ENCODE data around the gene LTBP1. TPM values are rescaled to one million over a fixed set of nuclear protein-coding genes. Genes with fewer than 3 reads are reported as not detected.

Gene LTBP1
- total RNA-seq, 2 experiments from 2014 or later, result 0.37 to 0.50 TPM

DNA sequence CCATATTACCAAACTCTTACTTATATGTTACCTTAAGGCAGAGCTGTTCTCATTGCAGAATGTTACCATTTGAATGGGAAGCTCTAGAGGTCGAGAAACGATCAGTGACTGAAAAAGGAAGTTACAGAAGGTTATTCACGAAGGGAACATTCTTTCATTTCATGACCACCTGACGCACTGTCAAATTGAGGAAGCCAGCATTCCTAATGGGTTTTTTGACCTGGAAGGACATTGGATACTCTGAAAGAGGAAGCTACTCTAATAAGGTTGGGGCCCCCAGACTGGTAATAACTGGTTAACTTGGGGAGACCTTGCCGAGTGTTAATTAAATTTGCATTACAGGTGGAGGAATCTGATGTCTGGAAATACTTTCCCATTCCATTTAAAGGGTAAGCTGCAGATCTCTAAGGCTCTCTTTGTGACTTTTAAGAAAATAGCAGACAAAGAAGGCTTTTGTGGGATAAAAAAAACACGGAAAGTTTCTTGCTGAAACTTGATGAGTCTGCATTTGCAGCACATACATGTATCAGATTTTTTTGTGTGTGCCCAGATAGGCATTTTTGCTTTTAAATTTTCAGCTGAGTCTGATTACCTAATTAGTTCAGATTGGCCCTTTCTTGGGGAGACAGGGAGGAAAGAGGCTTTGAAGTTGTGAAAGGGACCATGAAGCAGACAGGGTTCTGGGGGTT is 137.1 kb downstream of the LTBP1 start:
- no peak overlapping the region for H3K27ac Mint-ChIP-seq
- H3K9me3 Mint-ChIP-seq (ENCODE audit: low read depth), result no peaks in the 10 kb centered on the region
- ATAC-seq (no peak), DNase-seq (no peak)
- CTCF ChIA-PET, result no interaction called here
- H3K36me3 Mint-ChIP-seq, result no peaks in the 10 kb centered on the region
- H3K4me1 Mint-ChIP-seq, result no peaks in the 10 kb centered on the region
- peaks cover 14% of the 10 kb centered on the region for H3K27me3 Mint-ChIP-seq
- H3K4me3 Mint-ChIP-seq, result no peak overlapping the region

DNA sequence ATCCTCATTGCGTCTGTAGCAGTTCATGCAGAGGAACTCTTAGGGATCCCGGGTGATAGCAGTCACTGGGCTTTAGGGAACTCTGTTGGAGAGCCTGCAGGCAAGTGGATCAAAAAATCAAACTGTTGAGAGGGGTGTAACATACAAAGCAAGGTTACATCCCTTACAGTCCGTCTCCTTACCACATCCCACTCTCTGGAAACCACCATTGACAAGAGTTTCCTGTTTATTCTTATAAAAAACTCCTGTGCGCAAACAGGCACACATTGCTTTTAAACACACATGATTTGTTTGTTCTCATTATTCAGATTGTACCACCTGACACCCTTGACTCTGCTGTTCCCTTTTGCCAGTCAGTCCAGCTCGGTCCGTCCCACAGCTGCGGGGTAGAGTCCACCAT is 137.7 kb downstream of the LTBP1 start:
- ATAC-seq (no peak), DNase-seq (no peak)
- no peaks in the 10 kb centered on the region for H3K36me3 Mint-ChIP-seq
- no peak overlapping the region for H3K27ac Mint-ChIP-seq
- peaks cover 14% of the 10 kb centered on the region for H3K27me3 Mint-ChIP-seq
- no peaks in the 10 kb centered on the region for H3K4me1 Mint-ChIP-seq
- no peaks in the 10 kb centered on the region for H3K9me3 Mint-ChIP-seq (ENCODE audit: low read depth)
- CTCF ChIA-PET, result no interaction called here
- no peak overlapping the region for H3K4me3 Mint-ChIP-seq

DNA sequence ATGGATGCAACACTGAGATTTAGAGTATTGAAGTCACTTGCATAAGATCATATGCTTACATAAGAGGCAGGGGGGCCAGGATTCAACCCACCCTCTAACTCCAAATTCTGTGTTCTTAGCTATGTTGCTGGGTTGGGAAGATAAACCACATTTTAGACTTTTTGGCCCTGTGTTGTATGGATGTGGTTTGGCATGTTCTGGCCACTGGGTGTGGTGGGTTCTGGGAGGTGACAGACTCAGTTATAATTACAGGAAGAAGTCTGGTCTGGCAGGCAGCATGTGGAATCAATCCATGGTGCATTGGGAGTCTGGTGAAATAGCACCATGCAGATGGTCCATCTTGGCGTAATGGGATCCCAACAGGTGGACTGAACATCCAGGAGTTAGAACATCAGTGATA is 138.9 kb downstream of the LTBP1 start:
- no peak for ATAC-seq
- H3K27me3 Mint-ChIP-seq, result peaks cover 11% of the 10 kb centered on the region
- DNase-seq, result no peak
- no peaks in the 10 kb centered on the region for H3K9me3 Mint-ChIP-seq (ENCODE audit: low read depth)
- H3K4me1 Mint-ChIP-seq, result no peaks in the 10 kb centered on the region
- no peak overlapping the region for H3K27ac Mint-ChIP-seq
- H3K4me3 Mint-ChIP-seq, result no peak overlapping the region
- H3K36me3 Mint-ChIP-seq, result no peaks in the 10 kb centered on the region
- CTCF ChIA-PET, result no interaction called here

DNA sequence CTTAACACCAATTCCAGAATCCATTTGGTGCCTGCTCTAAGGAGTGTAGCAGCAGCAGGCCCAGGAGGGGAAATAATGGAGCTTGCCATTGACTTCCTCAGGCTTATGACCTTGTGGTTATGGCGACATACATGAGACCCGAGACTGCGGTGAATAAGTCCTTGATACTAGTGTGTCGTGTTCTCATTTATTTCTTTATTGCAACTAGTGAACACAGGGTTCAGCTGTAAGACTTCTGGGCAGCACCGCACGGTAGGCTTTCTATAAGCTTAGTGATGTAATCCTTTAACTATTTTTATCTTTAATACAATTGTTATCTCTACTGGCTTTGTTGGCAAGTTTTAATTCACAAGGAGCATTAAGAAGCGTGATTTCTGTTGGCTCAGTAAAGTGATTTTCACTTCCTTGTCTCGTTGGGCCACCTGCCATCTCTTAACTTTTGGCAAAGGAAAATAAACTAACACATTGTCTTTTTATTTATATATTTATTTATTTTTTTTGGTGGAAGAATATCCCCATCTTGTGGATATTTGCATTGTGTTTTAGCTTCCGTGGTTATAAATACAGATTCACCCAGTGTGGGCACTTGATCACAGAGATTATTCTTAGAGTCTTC is 139.8 kb downstream of the LTBP1 start:
- CTCF ChIA-PET, result no interaction called here
- H3K4me3 Mint-ChIP-seq, result no peak overlapping the region
- ATAC-seq (no peak), DNase-seq (no peak)
- H3K36me3 Mint-ChIP-seq, result no peaks in the 10 kb centered on the region
- peaks cover 5% of the 10 kb centered on the region for H3K27me3 Mint-ChIP-seq
- H3K4me1 Mint-ChIP-seq, result no peaks in the 10 kb centered on the region
- no peak overlapping the region for H3K27ac Mint-ChIP-seq
- no peaks in the 10 kb centered on the region for H3K9me3 Mint-ChIP-seq (ENCODE audit: low read depth)

DNA sequence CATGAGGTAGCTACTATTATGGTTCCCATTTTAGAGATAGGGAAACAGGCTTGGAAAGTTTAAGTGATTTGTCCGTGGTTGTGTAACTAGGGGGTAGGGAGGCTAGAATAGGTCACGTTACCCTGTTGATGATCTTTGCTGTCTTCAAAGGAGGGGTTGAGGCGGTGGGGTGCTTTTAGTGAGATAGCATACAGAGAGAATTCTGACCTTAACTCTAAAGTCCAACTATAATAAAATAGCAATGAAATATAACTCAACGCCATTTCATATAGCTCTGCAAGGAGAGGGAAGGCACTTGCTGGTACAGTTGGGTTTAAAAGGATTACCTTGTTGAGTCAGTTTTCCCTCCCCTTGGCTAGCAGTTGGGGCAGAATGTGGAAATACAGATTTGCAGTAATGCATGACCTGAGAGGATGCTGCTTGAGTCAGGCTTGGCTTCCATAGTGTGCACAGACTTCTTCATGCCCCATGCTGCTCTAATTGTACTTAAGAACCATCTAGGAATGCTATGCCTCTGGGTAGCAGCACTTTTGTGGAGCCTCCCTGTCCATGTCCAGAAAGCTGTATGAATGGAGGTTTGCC is 143.9 kb downstream of the LTBP1 start:
- CTCF ChIA-PET, result no interaction called here
- Mint-ChIP-seq H3K27ac (no peak overlapping the region), H3K4me3 (no peak overlapping the region), H3K27me3 (peaks cover 10% of the 10 kb centered on the region), H3K36me3 (no peaks in the 10 kb centered on the region), H3K9me3 (ENCODE audit: low read depth) (no peaks in the 10 kb centered on the region), H3K4me1 (no peaks in the 10 kb centered on the region)
- no peak for DNase-seq
- no peak for ATAC-seq

DNA sequence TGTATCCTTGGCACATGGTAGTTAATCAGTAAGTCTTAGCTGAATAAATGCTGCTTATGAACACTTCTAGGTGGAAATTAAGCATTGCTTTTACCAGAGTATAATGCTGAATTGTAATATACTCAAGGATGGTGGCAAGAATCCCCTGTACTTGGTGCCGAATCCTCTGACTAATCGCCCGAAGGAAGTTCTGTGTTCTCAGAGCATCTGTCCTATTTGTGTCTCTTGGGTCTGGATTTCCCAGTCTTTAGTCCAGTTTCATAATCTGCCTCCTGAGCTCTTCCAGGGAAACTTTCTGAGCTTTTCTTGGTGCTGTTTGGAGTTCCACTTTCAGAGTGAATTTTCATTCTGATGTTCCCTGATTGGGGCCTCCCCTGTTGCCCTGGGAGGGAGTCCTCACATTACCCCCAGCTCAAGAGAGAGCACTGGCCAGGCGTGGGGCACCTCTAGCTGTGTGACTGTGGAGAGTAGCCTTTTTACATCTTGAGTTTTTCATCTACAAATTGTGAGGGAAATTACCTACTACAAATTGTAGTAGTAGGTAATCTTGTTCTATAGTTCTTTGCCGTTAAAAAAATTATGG is 144.9 kb downstream of the LTBP1 start:
- no peak for DNase-seq
- H3K27me3 Mint-ChIP-seq, result peaks cover 12% of the 10 kb centered on the region
- H3K9me3 Mint-ChIP-seq (ENCODE audit: low read depth), result peaks cover 2% of the 10 kb centered on the region
- CTCF ChIA-PET, result no interaction called here
- H3K27ac Mint-ChIP-seq, result no peak overlapping the region
- no peak overlapping the region for H3K4me3 Mint-ChIP-seq
- H3K4me1 Mint-ChIP-seq, result no peaks in the 10 kb centered on the region
- no peak for ATAC-seq
- no peaks in the 10 kb centered on the region for H3K36me3 Mint-ChIP-seq

DNA sequence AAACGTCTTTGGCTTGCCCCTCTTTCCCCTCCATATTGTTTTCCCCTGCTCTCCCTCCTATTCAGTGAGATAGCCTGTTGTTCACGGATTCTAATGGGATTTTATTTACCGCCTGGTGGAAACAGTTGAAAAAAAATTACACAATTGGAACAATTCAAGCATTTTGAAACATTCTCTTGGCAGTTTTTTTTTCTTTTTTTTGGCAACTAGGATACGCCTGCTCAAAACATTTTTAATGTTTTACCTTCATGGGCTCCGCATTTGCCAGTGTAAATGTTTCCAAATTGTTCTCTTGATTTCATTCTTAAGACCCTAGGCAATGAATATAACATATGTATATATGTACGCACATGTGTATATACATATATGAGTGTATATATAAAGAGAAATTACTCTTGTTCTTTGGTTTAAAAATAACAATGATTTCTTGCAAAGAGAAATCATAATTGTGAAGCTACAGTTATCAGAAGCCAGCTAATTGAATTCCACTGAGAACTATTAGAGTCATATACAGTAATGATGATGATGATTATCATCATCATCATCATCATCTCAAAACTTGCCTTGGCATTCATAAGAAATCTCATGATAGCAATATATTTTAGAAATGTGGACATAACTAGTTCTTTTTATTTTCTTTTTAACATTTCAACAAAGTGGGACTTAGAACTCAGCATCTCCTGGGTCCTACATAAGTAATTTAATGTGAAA is 146.7 kb downstream of the LTBP1 start:
- CTCF ChIA-PET, result no interaction called here
- Mint-ChIP-seq H3K9me3 (ENCODE audit: low read depth) (peaks cover 2% of the 10 kb centered on the region), H3K27me3 (peaks cover 13% of the 10 kb centered on the region), H3K4me1 (no peaks in the 10 kb centered on the region), H3K27ac (no peak overlapping the region), H3K4me3 (no peak overlapping the region), H3K36me3 (no peaks in the 10 kb centered on the region)
- no peak for DNase-seq
- ATAC-seq, result no peak

DNA sequence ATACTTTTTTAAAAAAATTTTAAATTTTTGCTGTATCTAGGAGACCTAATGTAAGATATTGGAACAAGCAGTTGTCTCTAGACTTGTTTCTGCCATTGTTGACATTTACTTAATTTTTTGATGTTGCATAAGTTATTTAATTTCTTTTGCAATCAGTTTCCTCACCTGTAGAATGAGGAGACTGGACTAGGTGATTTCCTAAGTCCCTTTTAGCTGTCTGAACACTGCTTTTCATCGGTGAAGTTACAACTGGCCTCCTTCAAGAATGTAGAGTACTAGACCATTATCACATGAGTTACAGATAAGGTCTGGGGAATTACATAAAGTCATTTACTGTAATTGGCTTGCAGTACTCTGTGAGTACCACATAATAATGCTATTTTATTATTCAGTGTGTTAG is 147.6 kb downstream of the LTBP1 start:
- ATAC-seq (no peak), DNase-seq (no peak)
- H3K4me3 Mint-ChIP-seq, result no peak overlapping the region
- no peak overlapping the region for H3K27ac Mint-ChIP-seq
- CTCF ChIA-PET, result no interaction called here
- peaks cover 2% of the 10 kb centered on the region for H3K9me3 Mint-ChIP-seq (ENCODE audit: low read depth)
- H3K36me3 Mint-ChIP-seq, result no peaks in the 10 kb centered on the region
- H3K4me1 Mint-ChIP-seq, result no peaks in the 10 kb centered on the region
- peaks cover 13% of the 10 kb centered on the region for H3K27me3 Mint-ChIP-seq

DNA sequence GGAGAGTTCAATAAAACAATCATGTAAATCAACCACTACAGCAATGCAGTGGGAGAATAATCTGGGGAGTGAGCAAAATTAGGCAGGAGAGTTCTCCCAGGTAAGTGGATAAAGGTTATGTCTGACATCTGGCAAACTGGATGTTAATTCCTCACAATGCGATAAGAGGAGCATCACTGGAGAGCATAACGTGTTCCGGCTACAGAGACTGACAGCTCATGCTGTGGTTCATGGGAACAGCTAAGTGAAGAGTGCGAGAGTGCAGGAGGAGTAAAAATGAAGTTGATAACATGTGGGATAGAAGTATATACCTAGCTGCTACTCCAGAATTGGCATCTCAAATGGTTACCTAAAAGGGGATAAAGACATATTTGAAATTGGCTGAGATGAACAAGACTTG is 153.2 kb downstream of the LTBP1 start:
- ATAC-seq (no peak), DNase-seq (no peak)
- Mint-ChIP-seq H3K27ac (no peak overlapping the region), H3K9me3 (ENCODE audit: low read depth) (peaks cover 2% of the 10 kb centered on the region), H3K36me3 (no peaks in the 10 kb centered on the region), H3K4me1 (no peaks in the 10 kb centered on the region), H3K27me3 (peaks cover 16% of the 10 kb centered on the region), H3K4me3 (no peak overlapping the region)
- CTCF ChIA-PET, result no interaction called here

DNA sequence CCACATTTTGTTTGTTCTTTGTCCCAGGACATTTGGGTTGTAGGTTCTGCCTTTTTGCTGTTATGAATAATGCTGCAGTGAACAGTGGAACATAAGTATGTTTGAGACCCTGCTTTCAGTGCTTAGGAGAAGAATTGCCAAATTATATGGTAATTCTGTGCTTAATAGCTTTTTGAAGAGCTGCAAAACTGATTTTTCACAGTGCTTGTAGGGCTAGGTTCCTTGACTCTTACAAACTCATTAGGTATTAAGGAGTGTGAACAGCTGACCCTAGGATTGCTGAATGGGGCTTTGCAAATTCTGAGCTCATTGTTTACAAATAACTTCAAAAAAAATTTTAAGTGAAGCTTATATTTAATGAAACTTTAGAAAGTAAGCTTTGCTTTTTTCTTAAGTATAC is 154.2 kb downstream of the LTBP1 start:
- no peak overlapping the region for H3K27ac Mint-ChIP-seq
- H3K27me3 Mint-ChIP-seq, result peaks cover 13% of the 10 kb centered on the region
- no peaks in the 10 kb centered on the region for H3K9me3 Mint-ChIP-seq (ENCODE audit: low read depth)
- CTCF ChIA-PET, result no interaction called here
- DNase-seq, result no peak
- no peak for ATAC-seq
- no peak overlapping the region for H3K4me3 Mint-ChIP-seq
- no peaks in the 10 kb centered on the region for H3K36me3 Mint-ChIP-seq
- H3K4me1 Mint-ChIP-seq, result no peaks in the 10 kb centered on the region

DNA sequence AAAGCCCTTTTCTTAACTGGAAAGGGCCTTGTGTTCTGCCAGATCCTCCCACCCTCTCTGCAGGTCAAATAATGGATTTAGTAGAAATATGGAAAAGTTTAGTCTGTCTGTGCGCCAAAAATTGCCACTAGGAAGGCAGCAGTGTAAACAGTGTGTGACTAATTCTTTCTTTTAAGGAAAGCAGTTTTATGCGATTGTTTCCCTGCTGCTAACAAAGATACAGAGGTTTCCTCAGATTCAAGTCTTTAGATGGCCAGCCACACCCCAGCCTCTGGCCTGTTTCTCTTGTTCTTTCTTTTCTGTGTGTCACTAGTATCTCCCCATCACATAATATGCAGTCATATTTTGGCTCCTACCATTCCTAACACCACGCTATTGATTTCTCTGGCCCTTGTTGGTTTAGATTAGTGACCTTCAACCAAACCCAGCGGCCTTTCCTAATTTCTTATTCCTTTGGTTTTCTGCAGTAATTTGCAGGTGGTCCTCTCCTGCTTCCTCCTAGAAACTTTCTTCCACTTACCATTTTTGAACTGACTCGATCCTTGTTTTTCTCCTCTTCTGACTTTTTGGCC is 157.4 kb downstream of the LTBP1 start:
- Mint-ChIP-seq H3K27me3 (peaks cover 9% of the 10 kb centered on the region), H3K9me3 (ENCODE audit: low read depth) (no peaks in the 10 kb centered on the region), H3K36me3 (no peaks in the 10 kb centered on the region), H3K4me3 (no peak overlapping the region), H3K27ac (no peak overlapping the region), H3K4me1 (no peaks in the 10 kb centered on the region)
- no peak for DNase-seq
- ATAC-seq, result no peak
- CTCF ChIA-PET, result no interaction called here

DNA sequence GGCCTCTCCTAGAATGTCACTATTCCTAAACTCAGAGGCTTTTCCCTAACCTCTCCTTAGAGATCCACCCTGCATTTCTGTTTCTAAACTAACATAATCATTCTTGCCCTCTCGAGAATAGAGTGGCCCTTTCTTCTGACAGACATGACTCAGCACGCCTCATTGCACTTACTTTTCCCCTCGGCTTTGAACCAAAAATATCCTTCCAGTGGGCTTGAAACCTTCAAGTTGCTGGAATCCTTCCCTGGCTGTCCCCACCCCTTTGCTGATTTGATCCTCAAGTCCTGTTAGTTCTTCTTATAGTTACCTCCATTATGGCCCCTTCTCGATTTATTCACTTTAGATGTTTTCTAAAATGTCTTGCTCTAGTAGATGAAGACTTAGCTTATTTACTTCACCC is 158.0 kb downstream of the LTBP1 start:
- CTCF ChIA-PET, result no interaction called here
- no peak overlapping the region for H3K27ac Mint-ChIP-seq
- peaks cover 9% of the 10 kb centered on the region for H3K27me3 Mint-ChIP-seq
- ATAC-seq (no peak), DNase-seq (no peak)
- no peaks in the 10 kb centered on the region for H3K4me1 Mint-ChIP-seq
- no peaks in the 10 kb centered on the region for H3K9me3 Mint-ChIP-seq (ENCODE audit: low read depth)
- H3K4me3 Mint-ChIP-seq, result no peak overlapping the region
- H3K36me3 Mint-ChIP-seq, result no peaks in the 10 kb centered on the region

DNA sequence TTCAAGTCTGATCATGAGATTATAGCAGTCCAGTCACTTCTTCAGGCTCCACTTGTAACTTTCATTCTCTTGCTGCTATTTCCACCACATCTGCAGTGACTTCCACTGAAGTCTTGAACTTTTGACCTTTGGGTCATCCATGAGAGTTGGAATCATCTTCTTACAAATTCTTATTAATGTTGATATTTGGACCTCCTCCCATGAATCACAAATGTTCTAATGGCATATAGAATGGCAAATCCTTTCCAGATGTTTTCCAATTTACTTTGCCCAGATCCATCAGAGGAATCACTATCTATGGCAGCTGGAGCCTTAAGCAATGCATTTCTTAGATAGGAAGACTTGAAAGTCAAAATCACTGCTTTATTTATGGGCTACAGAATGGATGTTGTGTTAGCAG is 159.4 kb downstream of the LTBP1 start:
- Mint-ChIP-seq H3K9me3 (ENCODE audit: low read depth) (no peaks in the 10 kb centered on the region), H3K4me1 (no peaks in the 10 kb centered on the region), H3K36me3 (no peaks in the 10 kb centered on the region), H3K4me3 (no peak overlapping the region), H3K27me3 (peaks cover 9% of the 10 kb centered on the region), H3K27ac (no peak overlapping the region)
- ATAC-seq (no peak), DNase-seq (no peak)
- CTCF ChIA-PET, result no interaction called here
